AG20443 (cell line): ENCODE results near the gene FCRLA.

ENCODE experiments used
- DNase-seq: peaks from one replicate; pipeline ENCODE4 v3.0.0; 2012; ENCODE audit warnings: low spot score, mixed read lengths

The FCRLA gene

DNA sequence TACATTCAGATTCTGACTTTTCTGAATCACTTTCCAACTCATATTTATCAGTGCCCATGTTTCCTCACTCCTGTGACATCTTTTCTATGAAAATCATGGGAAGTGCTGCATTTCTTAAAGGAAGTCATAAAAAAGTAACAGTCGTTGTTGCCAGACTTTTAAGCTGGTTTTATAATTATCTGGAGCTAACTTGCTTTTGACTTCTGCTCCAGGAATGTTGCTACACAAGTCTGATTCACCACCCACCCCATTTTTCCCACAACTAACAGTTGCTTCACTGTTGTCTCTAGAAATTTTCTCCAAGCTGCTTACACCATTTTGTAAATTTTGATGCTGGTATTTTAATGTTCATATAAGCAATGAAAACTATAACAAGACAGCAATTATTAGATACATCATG, 26.5 kb downstream of the FCRLA start:
- peak; percentile 79 for DNase-seq

- no peak for DNase-seq
Observed at GRCh38 chr1:161735837-161736236, 28.8 kb downstream of the FCRLA start.

DNA sequence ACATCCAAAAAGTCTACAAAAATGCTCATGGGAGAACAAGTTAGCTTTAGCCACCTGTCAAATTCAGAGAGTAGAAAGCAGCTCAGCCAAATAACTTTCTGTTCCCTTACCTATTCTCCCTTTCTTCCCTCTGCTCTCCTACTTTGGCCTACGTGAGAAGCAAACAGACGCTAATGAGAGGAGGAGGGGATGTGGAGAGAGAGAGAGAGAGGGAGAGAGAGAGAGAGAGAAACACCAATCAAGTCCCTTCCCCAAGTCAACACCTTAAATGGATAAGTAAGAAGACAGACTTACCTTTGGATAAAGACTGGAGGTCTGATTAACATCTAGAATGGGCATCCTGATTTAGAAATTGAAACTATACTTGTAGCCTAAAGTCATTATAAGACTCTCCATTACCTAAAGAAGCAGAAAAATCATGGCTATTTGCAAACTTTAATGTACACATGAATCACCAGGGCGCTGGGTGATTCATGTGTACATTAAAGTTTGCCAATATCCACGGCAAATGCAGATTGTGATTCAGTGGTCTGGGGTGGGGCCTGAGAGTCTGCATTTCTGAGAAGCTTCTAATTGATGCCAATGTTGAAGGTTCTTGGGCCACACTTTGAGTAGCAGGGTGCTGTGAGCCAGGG, 29.4 kb downstream of the FCRLA start:
- no peak for DNase-seq

DNA sequence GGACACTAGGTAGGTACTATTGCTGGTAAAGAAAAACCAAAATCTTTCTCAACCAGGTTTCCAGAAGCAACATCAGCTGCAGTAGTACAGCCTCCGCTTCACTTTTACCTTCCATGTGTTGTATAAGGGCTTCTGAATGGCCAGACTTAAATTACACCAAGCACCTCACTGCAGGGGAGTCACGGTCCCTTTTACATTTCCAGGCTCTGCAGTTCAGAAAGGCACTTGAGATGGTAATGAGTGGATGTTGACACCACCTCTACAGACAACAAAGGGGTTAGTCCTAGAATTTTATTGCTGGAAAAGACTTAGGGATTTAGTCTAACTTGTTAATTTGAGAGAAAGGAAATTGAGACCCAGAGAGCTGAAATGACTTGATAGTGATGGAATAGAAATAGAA, 30.6 kb downstream of the FCRLA start:
- DNase-seq = no peak

GRCh38 chr1:161738627-161739287, 31.7 kb downstream of the FCRLA start:
- DNase-seq = peak; percentile 56

GRCh38 chr1:161739865-161740566, 33.0 kb downstream of the FCRLA start:
- no peak for DNase-seq

DNA sequence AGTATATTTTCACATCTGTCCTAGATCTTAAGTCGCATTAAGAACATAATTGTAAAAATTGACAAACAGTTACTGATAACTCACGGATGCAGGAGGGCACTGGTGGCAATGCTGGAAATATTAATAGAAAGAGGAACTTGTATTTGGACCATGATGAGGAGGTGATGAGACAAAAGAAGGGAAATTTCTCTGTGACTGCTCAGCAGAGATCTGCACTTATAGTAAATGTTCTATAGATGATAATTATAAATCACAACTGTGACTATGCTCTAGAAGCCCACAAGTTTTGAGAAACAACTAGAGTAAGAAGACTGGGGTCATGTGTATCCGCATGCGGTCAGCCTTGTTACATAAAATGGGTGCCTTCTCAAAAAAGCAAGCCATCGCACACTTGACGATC, 33.9 kb downstream of the FCRLA start:
- DNase-seq = no peak

DNA sequence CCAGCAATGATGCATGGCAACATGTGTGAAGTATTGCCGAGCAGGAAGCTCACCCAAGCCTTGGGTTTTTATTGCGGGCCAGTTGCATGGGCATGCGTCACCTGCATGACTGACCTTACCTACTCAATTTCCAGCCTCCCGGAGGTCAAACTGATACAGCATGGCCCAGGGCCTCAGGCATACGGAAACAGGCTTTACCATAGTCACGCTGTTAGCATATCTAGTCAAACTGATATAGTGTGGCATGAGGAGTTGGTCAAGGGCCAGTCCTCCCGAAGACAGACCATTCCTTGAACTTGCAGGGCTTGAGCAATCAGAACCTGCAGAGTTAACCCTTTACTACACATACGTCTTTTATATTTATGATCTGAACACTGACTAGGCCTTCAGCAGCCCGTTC, 36.2 kb downstream of the FCRLA start:
- no peak for DNase-seq

GRCh38 chr1:161747801-161748200, 40.8 kb downstream of the FCRLA start:
- DNase-seq = no peak

DNA sequence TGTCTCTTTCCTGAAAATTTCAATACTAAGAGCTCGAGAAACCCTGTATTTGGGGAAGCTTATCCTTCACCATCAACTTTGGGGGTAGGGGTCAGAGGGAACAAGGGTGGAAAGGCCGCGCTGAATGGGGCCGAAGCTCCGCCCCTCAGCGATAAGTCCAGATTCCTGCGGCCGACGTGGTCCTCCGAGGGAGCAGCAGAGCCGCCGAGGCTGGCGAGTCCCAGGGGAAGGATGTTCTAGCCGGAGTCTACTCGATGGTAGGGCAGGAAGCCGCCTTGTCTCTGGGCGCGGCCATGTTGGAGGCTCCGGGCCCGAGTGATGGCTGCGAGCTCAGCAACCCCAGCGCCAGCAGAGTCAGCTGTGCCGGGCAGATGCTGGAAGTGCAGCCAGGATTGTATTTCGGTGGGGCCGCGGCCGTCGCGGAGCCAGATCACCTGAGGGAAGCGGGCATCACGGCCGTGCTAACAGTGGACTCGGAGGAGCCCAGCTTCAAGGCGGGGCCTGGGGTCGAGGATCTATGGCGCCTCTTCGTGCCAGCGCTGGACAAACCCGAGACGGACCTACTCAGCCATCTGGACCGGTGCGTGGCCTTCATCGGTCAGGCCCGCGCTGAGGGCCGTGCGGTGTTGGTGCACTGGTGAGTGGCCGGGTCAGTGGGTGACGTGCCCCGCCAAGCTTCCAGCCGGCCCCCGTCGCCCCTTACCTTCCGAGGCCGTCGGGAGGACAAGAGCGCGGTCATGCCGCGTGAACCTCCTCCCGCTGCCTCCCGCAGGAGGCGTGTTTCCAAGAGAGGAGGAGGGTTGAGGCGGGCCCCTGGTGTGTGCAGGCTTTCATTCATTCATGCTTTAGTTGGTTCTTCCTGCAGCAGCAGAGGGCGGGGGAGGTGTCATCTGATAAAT, 42.7 kb downstream of the FCRLA start, which contains the start of gene DUSP12:
Gene DUSP12 (plus strand): TSS at position 278 of the 899 bp plus-strand sequence. CDS start 16 bp downstream, at position 294.
- peak; percentile 95 for DNase-seq

DNA sequence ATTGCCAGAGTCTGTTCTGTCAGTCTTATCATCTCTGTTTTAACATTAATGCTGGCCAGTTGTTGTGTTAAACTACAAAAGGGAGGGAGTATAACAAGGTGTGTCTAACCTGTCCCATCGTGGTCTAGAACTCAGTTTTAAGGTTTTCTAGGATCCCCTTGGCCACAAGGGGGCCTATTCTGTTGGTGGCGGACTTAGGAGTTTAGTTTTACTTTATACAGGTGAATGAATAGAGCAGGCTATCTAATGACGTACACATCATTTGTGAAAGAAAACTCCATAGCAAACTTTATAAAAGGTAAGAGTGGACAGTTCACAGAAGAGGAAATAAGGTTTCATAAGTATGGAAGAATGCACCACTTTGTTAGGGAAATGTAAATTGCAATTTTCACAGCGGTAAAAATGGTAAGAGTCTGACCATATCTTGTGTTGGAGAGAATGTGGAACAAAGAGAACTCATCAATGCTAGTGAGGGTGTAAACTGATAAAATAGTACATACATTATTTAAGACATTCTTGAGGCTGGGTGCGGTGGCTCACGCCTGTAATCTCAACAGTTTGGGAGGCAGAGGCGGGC, 56.6 kb downstream of the FCRLA start:
- no peak for DNase-seq
